Activated naive CD4-positive, alpha-beta T cell treated with anti-CD3 and anti-CD28 coated beads, Interleukin-2, amount 10 ng/mL, durations not matched to agents 7 days and 5 days (primary cell): Measurements from ENCODE around the gene PSMD4.
"Not testable (repeated sequence)": the region's sequence is repeated elsewhere in the genome, so short reads cannot be mapped to it uniquely, and the experiment has no call there.

ENCODE experiments used
- CTCF ChIA-PET: fragments of 350-600 bp; sonication (Branson Sonifier 250); formaldehyde crosslinking; loops from one replicate; lab custom pipeline; 2021; ENCODE audit warnings: antibody characterized with exemption; lab: Charles Lee
- DNase-seq: peaks from one replicate; pipeline ENCODE4 v3.0.0-alpha.2; 2020
- H3K27ac Mint-ChIP-seq: one replicate; pipeline ENCODE4 v1.8.0; 2021; ENCODE audit warnings: mild to moderate bottlenecking, moderate library complexity, mixed read lengths
- H3K27me3 Mint-ChIP-seq: one replicate; pipeline ENCODE4 v1.8.0; 2021; ENCODE audit warnings: mild to moderate bottlenecking, mixed read lengths
- H3K36me3 Mint-ChIP-seq: one replicate; pipeline ENCODE4 v1.8.0; 2021; ENCODE audit warnings: mixed read lengths
- H3K4me1 Mint-ChIP-seq: one replicate; pipeline ENCODE4 v1.8.0; 2021; ENCODE audit warnings: mixed read lengths
- H3K4me3 Mint-ChIP-seq: one replicate; pipeline ENCODE4 v1.8.0; 2021; ENCODE audit warnings: mild to moderate bottlenecking, moderate library complexity, mixed read lengths
- H3K9me3 Mint-ChIP-seq: one replicate; pipeline ENCODE4 v1.8.0; 2021; ENCODE audit warnings: mixed read lengths

PSMD4 gene

DNA sequence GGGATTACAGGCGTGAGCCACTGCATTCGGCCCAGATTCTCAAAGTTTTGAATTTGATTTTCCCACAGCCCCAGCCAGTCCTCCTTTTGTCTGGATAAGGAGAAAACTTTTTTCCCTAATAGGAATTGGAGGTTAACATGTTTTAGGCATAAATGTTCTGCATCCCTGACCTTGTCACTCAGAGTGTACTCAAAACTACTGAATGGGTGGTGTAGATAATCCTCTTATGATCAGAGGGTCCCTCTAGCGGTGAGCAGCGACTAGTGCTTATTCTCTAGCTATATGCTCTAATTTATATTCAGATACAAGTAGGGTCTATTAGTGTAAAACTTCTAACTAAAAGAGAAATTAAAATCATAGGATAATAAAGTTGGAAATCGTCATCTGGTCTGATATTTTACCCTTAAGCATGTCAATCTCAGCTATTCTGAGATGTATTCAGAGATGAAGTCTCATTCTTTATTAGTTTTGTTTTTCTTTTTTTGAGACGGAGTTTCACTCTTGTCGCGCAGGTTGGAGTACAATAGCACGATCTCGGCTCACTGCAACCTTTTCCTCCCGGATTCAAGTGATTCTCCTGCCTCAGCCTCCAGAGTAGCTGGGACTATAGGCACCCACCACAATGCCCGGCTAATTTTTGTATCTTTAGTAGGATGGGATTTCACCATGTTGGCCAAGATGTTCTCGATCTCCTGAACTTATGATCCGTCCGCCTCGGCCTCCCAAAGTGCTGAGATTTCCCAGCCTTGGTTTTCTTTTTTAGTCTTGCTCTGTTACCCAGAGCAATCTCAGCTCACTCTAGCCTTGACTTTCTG lies 2.7 kb upstream of the PSMD4 start:
- H3K27ac Mint-ChIP-seq: peak overlapping the region; percentile 42
- peaks cover 4% of the 10 kb centered on the region for H3K27me3 Mint-ChIP-seq
- CTCF ChIA-PET: interaction anchor here (0.7 to 2.6 kb wide), 28 partner anchors 8 to 227 kb away, joined by 3 to 20 read pairs (median 5); partner anchors contain the start of genes PI4KB, TNFAIP8L2, VPS72 and ZNF687
- H3K36me3 Mint-ChIP-seq: peaks cover 24% of the 10 kb centered on the region
- DNase-seq: peak; percentile 79
- H3K4me1 Mint-ChIP-seq: peaks cover 21% of the 10 kb centered on the region
- no peaks in the 10 kb centered on the region for H3K9me3 Mint-ChIP-seq
- H3K4me3 Mint-ChIP-seq: no peak overlapping the region

DNA sequence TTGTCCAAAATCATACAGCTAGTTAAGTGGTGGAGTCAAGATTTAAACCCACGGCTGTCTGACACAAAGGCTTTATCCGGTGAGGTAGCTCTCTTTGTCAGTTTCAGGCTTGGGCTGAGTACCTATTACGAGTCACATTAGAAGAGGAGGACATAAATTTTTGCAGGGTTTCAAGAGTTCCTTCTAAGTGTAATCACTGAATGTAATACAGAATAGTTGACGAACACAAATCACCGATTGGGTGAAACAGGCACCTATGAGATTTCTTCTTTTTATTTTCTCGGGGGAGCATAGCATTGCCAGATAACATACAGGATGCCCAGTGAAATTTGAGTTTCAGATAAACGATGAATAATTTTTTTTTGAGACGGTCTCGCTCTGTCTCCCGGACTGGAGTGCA lies 847 bp downstream of the PSMD4 start:
- no peak for DNase-seq
- Mint-ChIP-seq H3K9me3 (no peaks in the 10 kb centered on the region), H3K27ac (peak overlapping the region; percentile 83), H3K4me1 (peaks cover 31% of the 10 kb centered on the region), H3K27me3 (peaks cover 4% of the 10 kb centered on the region), H3K4me3 (peak overlapping the region; percentile 84), H3K36me3 (peaks cover 7% of the 10 kb centered on the region)
- CTCF ChIA-PET: interaction anchor here (1.4 to 1.9 kb wide), 3 partner anchors 26 to 156 kb away, joined by 3 to 9 read pairs (median 3); partner anchors contain the start of gene ZNF687

DNA sequence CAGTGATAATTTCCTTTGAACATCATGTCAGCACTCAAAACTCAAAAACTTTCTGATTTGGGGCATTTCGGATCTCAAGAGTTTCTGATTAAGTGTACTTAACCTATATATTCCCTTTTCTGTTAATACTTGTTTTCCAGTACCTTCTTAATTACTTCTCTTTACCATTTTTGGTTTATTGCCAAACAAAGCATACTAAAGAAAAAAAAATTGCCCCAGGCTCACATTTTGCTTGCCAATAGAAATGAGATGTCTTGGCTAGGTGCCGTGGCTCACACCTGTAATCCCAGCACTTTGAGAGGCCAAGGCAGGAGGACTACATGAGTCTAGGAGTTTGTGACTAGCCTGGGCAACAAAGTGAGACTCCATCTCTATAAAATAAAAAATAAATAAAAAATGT lies 4.8 kb downstream of the PSMD4 start:
- no peak overlapping the region for H3K27ac Mint-ChIP-seq
- H3K9me3 Mint-ChIP-seq: no peaks in the 10 kb centered on the region
- peaks cover 3% of the 10 kb centered on the region for H3K27me3 Mint-ChIP-seq
- H3K36me3 Mint-ChIP-seq: peaks cover 18% of the 10 kb centered on the region
- peaks cover 26% of the 10 kb centered on the region for H3K4me1 Mint-ChIP-seq
- no peak for DNase-seq
- no peak overlapping the region for H3K4me3 Mint-ChIP-seq
- CTCF ChIA-PET: no interaction called here

DNA sequence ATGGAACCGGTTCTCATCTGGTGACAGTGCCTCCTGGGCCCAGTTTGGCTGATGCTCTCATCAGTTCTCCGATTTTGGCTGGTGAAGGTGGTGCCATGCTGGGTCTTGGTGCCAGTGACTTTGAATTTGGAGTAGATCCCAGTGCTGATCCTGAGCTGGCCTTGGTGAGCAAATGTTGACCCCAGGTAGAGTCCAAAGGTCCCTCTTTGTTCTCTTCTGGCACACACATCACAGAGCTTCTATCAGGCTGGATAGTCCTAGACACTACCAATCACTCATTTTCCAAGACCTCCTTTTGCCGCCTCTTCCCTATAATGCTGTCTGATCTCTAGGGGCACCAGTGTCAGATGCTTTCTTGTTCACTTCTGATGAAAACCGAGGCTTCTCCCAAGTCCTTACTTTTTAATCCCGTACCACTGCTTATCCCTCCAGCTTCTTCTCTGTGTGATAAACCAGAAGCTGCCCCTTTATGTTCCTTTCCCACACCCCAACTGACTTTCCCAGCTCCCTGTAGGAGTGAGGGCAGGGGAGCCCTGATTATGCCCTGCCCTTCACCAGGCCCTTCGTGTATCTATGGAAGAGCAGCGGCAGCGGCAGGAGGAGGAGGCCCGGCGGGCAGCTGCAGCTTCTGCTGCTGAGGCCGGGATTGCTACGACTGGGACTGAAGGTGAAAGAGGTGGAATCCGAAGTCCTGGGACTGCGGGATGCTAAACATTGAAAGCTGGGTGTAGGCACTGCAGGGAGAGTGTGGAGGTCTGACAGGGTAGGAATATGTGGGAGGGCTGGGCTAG lies 11.1 kb downstream of the PSMD4 start:
- Mint-ChIP-seq H3K9me3 (no peaks in the 10 kb centered on the region), H3K4me3 (no peak overlapping the region), H3K36me3 (peaks cover 49% of the 10 kb centered on the region), H3K27me3 (no peaks in the 10 kb centered on the region), H3K4me1 (no peaks in the 10 kb centered on the region), H3K27ac (no peak overlapping the region)
- CTCF ChIA-PET: interaction anchor here (1.8 kb wide), 1 partner anchor 14 kb away, joined by 7 read pairs; no protein-coding TSS in a partner anchor
- no peak for DNase-seq

DNA sequence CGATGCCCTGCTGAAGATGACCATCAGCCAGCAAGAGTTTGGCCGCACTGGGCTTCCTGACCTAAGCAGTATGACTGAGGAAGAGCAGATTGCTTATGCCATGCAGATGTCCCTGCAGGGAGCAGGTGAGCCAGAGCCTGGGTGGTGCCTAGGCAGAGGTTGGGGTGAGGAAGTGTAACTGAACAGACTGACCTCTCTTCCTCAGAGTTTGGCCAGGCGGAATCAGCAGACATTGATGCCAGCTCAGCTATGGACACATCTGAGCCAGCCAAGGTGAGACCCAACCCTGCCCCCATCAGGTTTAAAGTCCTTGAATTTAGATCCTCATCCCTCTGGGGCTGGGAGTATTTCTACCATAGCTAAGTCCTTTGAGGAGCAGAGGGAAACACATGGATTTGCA lies 11.8 kb downstream of the PSMD4 start:
- H3K36me3 Mint-ChIP-seq: peaks cover 49% of the 10 kb centered on the region
- H3K9me3 Mint-ChIP-seq: no peaks in the 10 kb centered on the region
- CTCF ChIA-PET: interaction anchor here (1.8 kb wide), 1 partner anchor 14 kb away, joined by 7 read pairs; no protein-coding TSS in a partner anchor
- no peak for DNase-seq
- no peaks in the 10 kb centered on the region for H3K27me3 Mint-ChIP-seq
- H3K27ac Mint-ChIP-seq: no peak overlapping the region
- H3K4me3 Mint-ChIP-seq: no peak overlapping the region
- H3K4me1 Mint-ChIP-seq: no peaks in the 10 kb centered on the region

DNA sequence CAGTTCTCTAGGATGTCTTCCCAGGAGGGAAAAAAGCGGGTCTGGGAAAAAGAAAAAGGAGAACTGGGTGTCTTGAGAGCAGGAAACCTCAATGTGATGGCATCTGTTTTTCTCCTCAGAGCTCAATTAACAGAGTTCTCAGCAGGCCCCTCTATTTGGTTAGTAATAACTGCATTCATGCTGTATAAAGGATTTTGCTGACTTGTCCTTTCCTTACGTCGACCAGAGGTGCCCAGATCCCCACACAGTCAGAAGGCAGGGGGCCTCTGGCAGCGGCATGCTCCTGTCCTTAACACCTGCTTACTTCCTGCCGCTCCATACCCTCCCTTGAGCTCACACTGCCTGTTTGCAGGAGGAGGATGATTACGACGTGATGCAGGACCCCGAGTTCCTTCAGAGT lies 12.3 kb downstream of the PSMD4 start:
- no peak overlapping the region for H3K4me3 Mint-ChIP-seq
- H3K27me3 Mint-ChIP-seq: no peaks in the 10 kb centered on the region
- CTCF ChIA-PET: interaction anchor here (1.8 kb wide), 1 partner anchor 15 kb away, joined by 7 read pairs; no protein-coding TSS in a partner anchor
- peaks cover 47% of the 10 kb centered on the region for H3K36me3 Mint-ChIP-seq
- no peak for DNase-seq
- no peak overlapping the region for H3K27ac Mint-ChIP-seq
- no peaks in the 10 kb centered on the region for H3K4me1 Mint-ChIP-seq
- no peaks in the 10 kb centered on the region for H3K9me3 Mint-ChIP-seq

DNA sequence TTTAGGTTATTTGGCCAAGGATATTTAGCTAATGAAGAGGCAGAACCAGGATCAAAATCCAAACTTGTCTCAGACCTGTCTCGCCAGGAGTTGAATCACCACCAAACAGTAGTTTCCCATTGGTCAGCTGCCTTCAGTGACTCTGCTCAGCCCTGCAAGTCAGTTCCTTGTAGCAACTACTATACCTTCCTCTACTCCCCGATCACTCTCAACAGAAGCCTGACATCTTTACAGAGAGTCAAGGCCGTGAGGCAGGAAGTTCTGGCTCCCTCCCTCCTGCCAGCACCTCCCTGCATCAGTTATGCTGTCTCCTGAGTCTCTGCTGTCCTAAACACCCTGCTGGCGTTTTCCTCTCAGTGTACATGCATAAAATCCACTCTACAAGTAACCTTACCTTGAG lies 13.2 kb downstream of the PSMD4 start:
- Mint-ChIP-seq H3K27ac (peak overlapping the region; percentile 71), H3K27me3 (no peaks in the 10 kb centered on the region), H3K4me3 (no peak overlapping the region), H3K4me1 (no peaks in the 10 kb centered on the region), H3K36me3 (peaks cover 46% of the 10 kb centered on the region), H3K9me3 (no peaks in the 10 kb centered on the region)
- CTCF ChIA-PET: interaction anchor here (1.8 kb wide), 1 partner anchor 16 kb away, joined by 7 read pairs; no protein-coding TSS in a partner anchor
- no peak for DNase-seq

DNA sequence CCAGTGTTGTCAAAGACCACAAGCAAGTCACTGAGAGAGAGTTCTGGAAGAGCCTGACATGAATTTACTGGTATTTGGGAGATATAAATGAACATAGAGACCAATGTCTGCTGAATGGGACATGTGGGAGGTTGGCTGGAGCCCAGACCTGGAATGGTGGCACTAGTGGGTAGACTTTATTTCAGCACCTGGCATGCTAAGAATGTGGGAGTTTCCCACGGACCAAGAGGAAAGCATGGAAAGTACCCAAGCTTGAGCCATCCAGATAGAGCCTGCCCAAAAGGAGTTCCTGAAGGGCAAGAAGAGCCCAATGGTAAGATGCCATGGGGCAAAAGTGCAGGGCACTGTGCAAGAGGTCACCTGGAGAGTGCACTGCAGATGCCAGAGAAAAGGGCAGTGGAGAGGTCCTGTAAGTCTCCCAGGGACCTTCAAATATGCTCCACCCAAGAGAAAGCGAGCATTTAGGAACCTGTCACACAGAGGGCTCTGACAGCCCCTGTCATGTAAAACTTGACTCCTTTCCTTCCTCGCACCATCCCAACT lies 19.5 kb downstream of the PSMD4 start:
- H3K9me3 Mint-ChIP-seq: no peaks in the 10 kb centered on the region
- CTCF ChIA-PET: no interaction called here
- DNase-seq: no peak
- H3K4me3 Mint-ChIP-seq: no peak overlapping the region
- H3K27me3 Mint-ChIP-seq: no peaks in the 10 kb centered on the region
- H3K36me3 Mint-ChIP-seq: peaks cover 9% of the 10 kb centered on the region
- peaks cover 2% of the 10 kb centered on the region for H3K4me1 Mint-ChIP-seq
- no peak overlapping the region for H3K27ac Mint-ChIP-seq

DNA sequence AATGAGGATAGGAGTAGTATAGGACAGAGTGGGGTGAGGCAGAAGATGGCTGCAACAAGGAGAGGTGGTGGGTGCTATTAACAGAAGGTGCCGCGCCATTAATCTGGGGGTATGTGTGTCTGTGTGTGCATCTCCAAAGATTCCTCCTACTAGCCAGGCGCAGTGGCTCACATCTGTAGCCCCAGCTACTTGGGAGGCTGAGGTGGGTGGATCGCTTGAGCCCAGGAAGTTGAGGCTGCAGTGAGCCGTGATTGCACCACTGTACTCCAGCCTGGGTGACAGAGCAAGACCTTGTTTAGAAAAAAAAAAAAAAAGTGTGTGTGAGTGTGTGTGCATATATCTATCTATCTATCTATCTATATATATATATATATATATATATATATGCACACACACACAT lies 20.8 kb downstream of the PSMD4 start:
- H3K9me3 Mint-ChIP-seq, H3K4me1 Mint-ChIP-seq, CTCF ChIA-PET, H3K36me3 Mint-ChIP-seq, H3K27ac Mint-ChIP-seq, H3K4me3 Mint-ChIP-seq, H3K27me3 Mint-ChIP-seq, DNase-seq: not testable (repeated sequence)

DNA sequence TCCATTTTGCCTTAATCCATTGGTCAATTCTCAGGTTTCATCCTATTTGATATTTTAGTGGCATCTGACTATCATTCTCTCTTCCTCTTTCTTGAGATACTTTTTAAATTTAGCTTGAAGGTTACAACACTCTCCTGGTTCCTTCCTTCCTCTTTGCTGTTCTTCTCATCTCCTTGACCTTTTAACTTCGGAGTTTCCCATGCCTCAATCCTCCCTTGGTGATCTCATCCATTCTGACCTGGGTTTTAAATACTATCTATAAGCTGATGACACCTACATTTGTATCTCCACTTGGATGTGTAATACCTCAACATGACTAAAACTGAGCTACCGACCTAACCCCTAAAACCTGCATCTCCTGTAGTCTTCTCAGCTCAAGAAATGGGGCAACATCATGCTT lies 22.7 kb downstream of the PSMD4 start:
- H3K36me3 Mint-ChIP-seq: peaks cover 7% of the 10 kb centered on the region
- H3K27ac Mint-ChIP-seq: no peak overlapping the region
- H3K27me3 Mint-ChIP-seq: peaks cover 4% of the 10 kb centered on the region
- DNase-seq: no peak
- H3K4me1 Mint-ChIP-seq: peaks cover 7% of the 10 kb centered on the region
- no peaks in the 10 kb centered on the region for H3K9me3 Mint-ChIP-seq
- CTCF ChIA-PET: interaction anchor here (1.2 kb wide), 1 partner anchor 63 kb away, joined by 4 read pairs; no protein-coding TSS in a partner anchor
- H3K4me3 Mint-ChIP-seq: no peak overlapping the region

DNA sequence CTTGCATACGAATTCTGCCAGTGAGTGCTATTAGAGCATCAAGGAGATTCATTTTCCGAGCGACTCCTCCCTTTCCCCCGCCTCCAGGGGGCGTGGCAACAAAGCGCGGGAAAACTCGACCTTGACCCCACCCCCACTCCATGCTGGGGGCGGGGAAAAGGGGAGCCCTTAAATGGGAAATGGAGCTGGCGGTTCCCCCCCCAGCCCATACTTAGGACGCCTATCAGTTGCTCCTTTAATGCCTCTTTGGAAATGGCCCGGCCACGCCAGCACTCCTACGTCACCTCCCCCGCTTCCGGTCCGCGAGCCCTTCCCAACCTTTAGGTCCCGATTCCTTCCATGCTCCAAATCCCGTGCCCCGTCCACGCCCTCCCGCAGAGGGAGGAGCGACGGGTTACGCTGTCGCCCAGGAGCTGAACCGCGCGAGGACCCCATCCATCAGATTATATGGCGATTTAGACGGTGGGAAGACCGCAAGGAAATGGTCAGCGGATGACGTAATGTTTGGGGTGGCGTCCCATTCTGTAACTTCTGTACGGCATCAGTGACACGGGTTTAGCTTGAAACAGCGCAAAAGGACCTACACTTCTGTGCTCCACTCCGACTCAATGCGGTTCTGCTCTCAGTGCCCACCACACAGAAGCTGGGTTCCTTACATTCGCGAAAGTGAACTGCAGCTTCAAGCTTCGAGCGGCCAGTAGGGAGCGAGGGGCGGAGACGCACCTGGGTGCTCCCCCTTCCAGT lies 26.9 kb downstream of the PSMD4 start:
- H3K9me3 Mint-ChIP-seq: no peaks in the 10 kb centered on the region
- peak overlapping the region; percentile 99 for H3K27ac Mint-ChIP-seq
- peaks cover 4% of the 10 kb centered on the region for H3K27me3 Mint-ChIP-seq
- H3K4me1 Mint-ChIP-seq: peaks cover 22% of the 10 kb centered on the region
- H3K4me3 Mint-ChIP-seq: peak overlapping the region; percentile 98
- CTCF ChIA-PET: interaction anchor here (1.0 to 1.6 kb wide), 11 partner anchors 9 to 248 kb away, joined by 3 to 7 read pairs (median 4); partner anchors contain the start of gene PSMD4
- peak; percentile 94 for DNase-seq
- peaks cover 15% of the 10 kb centered on the region for H3K36me3 Mint-ChIP-seq

DNA sequence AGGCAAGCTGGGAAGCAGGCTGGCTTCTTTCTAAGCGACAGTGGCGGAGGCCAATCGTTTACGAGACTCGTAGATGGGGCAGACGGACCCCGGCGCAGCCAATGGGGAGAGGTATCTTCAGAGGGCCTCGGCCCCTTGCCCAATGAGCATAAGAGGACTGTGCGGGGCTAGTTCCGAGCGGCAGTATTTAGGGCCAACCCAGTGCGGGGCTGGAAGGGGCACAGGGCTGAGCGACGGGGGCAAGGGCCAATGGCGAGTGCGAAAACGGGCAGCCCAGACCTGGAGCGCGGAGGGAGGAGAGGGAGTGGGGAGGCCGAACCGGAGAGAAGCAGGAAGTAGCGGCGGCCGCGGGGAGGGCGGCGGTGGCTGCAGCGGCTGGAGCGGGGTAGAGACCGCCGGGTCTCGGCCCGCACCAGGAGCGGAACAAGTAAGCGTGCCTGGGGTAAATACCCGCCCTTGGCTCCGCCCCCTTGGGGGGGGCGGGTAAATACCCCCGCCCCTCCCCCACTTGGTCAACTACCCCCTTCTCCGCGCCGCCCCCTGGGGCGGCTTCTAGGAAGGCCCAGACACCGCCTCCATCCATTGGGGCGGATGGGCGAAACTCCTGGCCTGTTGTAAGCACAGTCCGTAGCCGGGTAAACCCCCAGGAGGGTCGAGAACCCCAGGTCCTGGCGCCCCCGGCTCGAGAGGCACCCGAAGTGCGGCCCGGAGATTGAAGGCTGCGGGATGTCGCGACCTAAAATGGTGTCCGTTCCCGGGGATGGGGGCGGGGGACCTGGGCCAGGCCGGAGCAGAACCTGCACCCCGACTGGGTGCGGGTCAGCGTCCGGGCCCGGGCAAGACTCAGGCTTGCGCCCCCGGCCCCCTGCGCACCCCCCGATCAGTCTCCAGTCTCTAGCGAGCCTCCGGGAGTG lies 27.7 kb downstream of the PSMD4 start, which contains the start of gene ZNF687:
Gene ZNF687, plus strand, starts transcription at position 331 of the 914 bp plus-strand sequence. CDS start 3,993 bp downstream, outside the sequence.
- Mint-ChIP-seq H3K4me3 (peak within 1 kb of the TSS; percentile 98), H3K27ac (peak within 1 kb of the TSS; percentile 99), H3K9me3 (no peaks in the 10 kb centered on the region), H3K27me3 (peaks cover 4% of the 10 kb centered on the region), H3K36me3 (peaks cover 20% of the 10 kb centered on the region), H3K4me1 (peaks cover 22% of the 10 kb centered on the region)
- CTCF ChIA-PET: interaction anchor here (1.0 to 1.8 kb wide), 8 partner anchors 16 to 136 kb away, joined by 3 to 7 read pairs (median 4); partner anchors contain the start of gene PSMD4
- peak; percentile 99 for DNase-seq
